SU-DHL-6 (cell line): ENCODE results near the gene CDH16.

ENCODE experiments used
- EZH2phosphoT487 ChIP-seq: fragments of 200-600 bp; sonication (generic), shearing (Covaris generic); conservative IDR thresholded peaks from 2 replicates; pipeline ENCODE4 v1.6.1; 2018; ENCODE audit warnings: mild to moderate bottlenecking, antibody characterized with exemption, low read length, moderate library complexity, mixed read lengths
- TF ChIP-seq, protein P1 (sequence below): fragments of 200-600 bp; sonication (generic); IDR thresholded peaks from one replicate; pipeline ENCODE4 v1.5.1; 2017; ENCODE audit warnings: antibody characterized with exemption, mild to moderate bottlenecking, low read length, moderate library complexity; ENCODE audit not compliant: insufficient read depth, poor library complexity, severe bottlenecking

DNA sequence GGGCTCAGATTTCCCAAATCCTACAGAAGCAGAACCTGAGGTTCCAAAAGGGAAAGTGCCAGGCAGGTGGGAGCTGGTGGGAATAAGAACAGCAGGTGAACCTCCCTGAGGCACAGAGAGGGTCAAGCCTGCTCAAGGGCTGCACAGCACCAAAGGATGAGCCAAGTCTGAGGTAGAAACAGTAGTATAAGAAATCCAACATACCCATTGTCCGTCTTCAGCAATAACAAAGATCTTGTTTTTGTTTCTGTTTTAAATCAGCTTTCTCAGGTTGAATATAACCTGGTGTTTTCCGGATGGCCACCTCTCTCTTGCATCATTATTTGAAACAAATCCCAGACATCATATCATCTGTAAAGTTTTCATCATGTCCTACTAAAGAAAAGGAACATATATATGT is 31.8 kb upstream of the CDH16 start:
- TF ChIP-seq, protein P1, sequence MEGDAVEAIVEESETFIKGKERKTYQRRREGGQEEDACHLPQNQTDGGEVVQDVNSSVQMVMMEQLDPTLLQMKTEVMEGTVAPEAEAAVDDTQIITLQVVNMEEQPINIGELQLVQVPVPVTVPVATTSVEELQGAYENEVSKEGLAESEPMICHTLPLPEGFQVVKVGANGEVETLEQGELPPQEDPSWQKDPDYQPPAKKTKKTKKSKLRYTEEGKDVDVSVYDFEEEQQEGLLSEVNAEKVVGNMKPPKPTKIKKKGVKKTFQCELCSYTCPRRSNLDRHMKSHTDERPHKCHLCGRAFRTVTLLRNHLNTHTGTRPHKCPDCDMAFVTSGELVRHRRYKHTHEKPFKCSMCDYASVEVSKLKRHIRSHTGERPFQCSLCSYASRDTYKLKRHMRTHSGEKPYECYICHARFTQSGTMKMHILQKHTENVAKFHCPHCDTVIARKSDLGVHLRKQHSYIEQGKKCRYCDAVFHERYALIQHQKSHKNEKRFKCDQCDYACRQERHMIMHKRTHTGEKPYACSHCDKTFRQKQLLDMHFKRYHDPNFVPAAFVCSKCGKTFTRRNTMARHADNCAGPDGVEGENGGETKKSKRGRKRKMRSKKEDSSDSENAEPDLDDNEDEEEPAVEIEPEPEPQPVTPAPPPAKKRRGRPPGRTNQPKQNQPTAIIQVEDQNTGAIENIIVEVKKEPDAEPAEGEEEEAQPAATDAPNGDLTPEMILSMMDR, result no peak
- no peak for TF ChIP-seq EZH2phosphoT487
